ENCODE data around the gene SMIM45.

The SMIM45 gene

DNA sequence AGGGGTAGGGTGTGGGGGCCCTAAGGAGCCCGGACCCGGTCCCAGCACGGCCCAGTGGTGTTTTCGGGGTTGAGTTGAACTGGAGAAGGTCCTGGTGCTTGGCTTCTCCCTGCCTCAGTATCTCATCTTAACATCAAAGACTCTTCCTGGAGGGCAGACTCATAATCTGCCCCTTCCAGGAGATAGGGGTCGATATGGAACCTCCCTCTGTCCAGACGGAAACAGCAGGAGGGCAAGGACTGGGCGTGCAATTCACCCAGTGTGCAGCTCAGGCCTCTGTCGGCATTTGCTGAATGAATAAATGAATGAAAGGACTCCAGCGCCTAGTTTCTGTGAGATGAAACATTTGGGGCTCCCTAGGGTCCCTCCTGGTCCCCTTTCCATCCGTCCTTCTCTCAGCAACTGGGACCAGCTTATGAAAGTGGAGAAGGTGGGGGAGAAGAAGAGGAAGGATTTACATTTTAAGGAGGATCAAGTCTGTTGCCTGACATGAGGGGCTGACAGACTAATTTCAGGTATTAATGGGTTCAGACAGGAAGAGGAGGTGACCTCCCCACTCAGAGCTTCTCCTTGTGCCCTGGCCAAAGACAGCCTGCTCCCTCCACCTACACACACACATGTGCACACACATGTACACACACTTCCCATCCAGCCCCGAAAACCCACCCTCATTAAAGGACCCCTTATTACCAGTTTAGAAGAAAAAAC is 36.0 kb upstream of the SMIM45 start:
- DNase-seq (ENCODE audit: low read depth) = no peak

DNA sequence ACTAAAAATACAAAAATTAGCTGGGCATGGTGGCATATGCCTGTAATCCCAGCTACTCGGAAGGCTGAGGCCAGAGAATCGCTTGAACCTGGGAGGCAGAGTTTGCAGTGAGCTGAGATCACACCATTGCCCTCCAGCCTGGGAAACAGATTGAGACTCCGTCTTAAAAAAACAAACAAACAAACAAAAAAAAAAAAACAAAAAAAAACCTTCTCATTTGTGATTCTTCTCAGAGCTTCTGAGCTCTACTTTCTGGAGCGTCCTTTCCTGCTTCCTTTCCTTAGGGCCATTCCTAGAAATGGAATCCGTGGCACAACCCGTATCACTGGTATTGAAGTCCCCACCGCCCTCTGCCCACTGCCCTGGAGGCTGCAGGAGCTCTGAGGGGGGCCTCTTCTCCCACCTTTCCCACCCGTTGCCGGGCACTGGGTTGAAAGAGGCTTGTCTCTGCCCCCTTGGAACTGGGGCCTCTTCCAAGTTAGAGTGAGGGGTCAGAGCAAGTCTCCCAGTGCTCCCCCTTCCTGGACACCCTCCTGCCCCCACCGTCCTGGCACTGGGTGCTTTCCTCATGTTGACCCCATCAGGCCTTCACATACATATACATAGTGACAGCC is 35.1 kb upstream of the SMIM45 start:
- DNase-seq (ENCODE audit: low read depth) = no peak

DNA sequence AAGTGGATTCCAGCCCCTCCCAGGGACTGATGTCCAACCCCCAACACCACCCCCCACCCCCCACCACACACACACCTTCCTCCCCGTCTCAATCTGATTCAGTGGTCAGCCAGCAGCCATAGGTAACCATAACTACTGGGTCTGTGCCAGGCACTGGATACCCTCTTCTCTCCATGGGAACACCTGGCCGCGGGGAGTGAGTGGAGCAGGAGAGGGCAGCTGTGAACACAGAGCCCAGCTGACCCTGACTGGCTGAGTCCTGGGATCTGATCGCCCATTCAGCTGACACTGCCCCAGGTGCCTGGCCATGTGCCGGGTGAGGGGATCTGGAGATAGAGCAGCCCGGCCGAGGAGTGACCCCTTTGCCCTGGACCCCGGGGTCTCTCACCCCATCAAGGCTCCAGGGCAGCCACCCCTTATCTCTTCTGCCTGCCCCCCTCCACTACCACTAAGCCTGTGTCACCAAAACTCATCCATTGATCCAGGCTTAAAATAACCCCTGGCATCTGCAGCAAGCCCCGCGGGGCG is 34.5 kb upstream of the SMIM45 start:
- DNase-seq (ENCODE audit: low read depth) = no peak

DNA sequence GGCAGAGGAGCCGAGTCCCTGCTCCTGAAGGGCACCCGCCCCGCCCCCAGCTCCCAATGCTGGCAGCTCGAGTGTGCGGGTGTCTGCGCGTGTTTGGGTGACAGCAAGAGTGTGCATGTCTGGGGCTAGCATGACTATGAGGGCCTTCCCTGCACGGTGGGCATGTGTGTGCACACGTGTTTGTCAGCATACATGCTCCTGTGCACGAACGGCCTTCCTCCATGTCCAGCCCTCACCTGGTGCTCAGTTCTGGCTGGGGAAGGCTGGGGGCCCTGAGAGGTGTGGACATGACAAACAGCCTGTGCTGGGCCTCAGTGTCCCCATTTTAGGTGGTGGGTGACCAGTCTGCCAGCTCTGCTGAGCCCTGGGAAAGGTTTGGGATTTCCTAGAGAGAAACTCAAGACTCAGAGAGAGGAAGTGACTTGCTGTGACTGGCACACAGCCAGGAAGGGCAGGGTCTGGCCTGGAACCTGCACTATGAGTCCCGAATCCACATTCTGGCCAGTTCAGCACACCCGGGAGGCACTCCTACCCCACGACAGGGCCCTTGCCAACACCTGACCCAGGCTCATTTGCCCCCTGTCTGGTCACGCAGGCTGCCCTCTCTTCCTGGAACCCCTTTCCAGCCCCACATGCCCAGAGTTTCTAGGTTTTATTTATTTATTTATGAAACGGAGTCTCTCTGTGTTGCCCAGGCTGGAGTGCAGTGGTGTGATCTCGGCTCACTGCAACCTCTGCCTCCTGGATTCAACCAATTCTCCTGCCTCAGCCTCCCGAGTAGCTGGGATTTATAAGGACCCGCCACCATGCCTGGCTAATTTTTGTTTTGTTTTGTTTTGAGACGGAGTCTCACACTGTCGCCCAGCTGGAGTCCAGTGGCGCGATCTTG is 33.8 kb upstream of the SMIM45 start:
- DNase-seq (ENCODE audit: low read depth) = no peak

DNA sequence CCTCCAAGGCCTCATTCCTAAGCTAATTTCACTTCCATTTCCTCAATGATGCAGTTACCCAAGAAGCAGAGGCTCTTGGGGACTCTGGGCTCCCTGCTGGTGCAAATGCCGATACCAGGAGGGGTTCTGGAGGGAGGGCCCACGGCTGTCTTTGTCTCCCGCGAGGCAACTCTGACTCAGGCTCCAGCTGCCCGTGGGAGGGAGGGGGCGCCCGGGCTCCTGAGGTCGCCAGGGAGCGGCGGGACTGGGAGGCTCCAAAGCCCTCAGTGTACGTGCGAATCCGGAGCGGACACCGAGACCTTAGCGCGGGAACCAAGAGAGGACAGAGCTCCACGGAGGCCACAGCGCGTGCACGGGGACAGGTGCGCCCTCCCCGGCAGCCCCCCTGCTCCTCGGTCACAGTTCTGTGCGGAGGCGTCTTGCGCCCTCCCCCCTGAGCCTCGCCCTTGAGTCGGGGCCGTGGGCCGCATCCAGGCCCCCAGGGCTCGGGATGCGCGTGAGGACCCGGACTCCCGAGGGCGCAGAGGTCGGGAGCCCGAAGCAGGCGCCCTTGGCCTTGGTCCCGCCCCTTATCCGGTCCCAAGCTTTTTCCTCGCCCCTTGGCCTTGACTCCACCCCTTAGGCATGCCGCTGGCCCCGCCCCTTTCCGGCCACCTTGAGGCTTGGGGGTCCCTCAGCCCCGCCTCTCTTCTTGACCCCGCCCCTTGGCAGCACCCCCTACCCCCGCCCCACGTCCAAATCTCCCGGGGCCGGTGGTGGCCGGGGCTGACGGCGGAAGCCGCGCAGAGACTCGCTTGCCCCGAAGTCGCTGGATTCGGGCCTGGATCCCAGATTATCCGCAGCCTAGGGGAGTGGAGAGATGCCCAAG is 32.4 kb upstream of the SMIM45 start:
- DNase-seq (ENCODE audit: low read depth) = no peak

DNA sequence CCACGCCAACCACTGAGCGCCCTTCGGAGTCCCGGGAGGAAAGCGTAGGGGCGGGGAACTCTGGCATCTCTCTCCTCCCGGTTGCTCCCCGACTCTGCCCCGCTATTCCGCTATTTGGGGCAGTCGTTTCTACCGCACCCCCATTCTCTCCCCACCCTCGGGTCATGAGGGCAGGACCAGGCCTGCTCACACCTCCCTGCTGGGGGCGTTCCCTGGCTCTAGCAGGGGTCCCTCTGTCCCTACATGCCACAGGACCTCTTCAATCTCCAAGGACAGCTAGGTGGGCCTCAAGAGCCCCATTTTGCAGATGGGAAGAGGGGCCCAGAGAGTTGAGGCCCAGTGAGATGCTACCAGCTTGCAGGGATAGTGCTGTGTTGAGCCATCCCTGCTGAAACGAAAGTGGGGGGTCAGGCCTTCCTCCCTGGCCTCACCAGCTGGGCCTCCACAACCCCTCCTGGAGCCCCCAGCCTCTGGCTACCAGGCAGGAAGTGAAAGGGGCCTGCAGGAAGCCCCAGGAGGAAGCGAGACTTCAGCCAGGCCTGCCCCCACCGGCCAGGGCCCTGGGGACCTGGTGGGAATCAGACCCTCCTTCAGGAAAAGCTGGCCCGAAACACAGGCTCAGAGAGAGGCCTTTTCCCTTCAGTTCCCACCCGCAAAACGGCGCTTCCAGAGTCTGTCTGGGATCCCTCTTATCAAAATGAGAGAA is 31.5 kb upstream of the SMIM45 start:
- DNase-seq (ENCODE audit: low read depth) = no peak

DNA sequence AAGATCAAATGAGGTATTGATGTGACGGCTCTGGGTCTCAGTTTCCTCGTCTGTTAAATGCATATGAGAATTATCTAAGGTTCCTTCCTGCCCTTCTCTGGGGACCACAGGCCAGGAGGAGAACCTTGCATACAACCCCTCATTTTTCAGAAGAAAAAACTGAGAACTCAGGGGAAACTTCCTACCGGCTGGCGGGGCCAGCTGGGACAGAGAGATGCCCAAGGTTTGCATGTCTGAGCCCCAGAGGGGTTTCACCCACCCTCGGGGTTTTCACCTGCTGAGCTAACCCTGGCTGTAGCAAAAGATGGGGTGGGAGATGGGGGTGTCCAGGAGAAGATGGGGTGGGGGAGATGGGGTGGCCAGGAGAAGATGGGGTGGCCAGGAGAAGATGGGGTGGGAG is 29.6 kb upstream of the SMIM45 start:
- no peak for DNase-seq (ENCODE audit: low read depth)

DNA sequence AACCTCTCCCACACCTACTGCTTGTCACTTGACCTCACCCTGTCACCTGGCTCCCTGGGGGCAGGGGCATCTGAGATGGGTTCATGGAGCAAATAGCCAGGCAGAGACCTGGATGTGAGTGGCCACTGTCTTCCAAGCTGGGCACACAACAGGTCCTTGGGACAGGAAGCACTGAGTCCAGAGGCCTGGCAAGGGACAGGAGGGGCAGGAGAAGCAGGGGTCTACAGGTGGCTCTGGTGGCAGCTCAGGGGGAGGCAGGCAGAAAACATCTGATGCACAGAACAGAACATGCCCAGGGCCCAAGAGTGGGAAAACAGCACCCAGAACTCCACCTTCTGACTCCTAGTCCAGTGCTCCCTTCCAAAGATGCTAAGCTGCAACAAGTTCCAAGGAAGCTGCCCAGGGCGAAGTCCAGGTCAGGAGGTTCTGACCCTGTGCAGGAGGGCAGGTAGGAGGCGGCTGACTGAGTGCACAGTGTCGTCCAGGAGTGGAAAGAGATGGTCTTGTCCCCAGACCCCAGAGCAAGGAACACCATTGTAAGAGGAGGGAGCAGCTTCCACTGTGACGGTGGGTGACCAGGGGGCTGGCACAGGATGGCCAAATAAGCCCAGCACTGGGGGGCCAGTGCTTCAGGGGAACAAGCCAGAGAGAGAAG is 28.9 kb upstream of the SMIM45 start:
- DNase-seq (ENCODE audit: low read depth) = no peak

DNA sequence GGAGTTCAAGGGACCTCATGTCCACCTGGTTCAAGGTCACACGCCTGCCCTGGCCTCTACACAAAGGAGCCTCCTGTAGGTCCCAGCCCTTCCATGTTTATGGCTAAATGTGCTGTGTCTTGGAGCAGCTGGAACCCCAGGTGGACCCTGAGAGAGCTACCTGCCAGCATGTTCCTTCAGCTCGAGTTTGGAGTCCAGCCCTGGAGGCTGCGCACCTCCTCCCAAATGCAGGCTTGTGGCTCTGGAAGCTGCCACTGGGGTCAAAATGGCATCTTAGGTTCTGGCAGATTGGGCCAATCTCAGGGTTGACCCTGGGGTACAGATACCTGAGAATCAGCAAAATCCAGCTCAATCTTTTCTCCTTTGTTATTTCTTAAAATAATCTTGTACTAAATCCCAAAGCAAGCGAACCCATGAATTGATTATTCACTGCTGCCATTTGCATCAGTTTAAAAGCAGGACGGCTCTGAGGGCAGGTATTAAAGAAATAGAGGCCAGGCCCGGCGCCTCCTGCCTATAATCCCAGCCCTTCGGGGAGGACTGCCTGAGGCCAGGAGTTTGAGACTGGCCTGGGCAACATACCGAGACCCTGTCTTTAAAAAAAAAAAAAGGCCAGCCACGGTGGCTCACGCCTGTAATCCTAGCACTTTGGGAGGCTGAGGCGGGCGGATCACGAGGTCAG is 28.2 kb upstream of the SMIM45 start:
- DNase-seq (ENCODE audit: low read depth) = no peak

DNA sequence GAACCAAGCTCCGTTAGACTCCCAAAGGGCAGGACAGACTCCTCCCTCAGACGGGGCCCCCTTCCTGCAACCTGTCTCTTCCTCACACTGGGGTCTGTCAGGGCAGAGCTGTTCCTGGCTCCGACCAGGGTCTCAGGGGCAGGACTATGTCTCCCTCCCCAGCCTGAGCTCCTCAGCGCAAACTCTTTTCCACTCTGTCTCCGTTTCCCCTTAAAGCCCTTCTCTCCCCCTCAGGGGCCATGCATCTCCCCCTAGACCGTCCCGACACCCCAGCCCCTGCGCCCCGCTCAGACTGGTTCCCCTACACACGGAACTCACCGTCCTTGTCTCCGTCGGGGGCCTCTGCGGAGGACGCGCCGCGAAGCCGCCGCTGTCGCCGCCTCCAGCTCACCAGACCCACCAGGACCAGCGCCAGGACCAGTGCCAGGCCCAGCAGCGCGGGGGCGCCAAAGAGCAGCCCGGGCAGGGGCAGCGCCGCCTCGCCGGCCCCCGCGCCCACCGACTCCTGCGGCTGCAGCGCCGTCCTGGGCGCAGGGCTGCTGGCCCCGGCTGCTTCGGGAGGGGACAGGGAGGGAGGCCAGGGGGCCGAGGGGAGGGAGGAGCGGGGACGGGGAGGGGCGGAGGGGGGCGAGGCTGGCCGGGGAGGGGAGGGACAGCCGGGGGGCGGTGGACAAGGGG is 26.0 kb upstream of the SMIM45 start:
- DNase-seq (ENCODE audit: low read depth) = peak; percentile 72

DNA sequence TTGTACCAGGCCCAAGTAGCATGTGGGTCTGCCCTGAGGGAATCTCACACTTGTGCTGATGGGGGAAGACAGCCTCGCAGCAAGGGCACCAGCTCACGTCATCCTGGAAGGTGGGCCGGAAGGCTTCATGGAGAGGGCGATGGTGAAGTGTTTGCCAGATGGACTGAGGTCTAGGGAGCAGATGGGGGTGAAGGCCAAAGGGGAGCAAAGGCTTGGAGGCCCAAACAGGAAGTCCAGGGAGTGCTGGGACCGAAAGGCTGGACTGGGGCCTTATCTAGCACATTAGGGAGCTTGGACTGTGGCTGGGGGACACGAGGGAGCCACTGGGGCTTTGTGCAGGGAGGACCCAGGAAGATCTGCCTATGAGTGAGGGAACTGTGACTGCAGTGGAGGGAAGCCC is 24.1 kb upstream of the SMIM45 start:
- no peak for DNase-seq (ENCODE audit: low read depth)

DNA sequence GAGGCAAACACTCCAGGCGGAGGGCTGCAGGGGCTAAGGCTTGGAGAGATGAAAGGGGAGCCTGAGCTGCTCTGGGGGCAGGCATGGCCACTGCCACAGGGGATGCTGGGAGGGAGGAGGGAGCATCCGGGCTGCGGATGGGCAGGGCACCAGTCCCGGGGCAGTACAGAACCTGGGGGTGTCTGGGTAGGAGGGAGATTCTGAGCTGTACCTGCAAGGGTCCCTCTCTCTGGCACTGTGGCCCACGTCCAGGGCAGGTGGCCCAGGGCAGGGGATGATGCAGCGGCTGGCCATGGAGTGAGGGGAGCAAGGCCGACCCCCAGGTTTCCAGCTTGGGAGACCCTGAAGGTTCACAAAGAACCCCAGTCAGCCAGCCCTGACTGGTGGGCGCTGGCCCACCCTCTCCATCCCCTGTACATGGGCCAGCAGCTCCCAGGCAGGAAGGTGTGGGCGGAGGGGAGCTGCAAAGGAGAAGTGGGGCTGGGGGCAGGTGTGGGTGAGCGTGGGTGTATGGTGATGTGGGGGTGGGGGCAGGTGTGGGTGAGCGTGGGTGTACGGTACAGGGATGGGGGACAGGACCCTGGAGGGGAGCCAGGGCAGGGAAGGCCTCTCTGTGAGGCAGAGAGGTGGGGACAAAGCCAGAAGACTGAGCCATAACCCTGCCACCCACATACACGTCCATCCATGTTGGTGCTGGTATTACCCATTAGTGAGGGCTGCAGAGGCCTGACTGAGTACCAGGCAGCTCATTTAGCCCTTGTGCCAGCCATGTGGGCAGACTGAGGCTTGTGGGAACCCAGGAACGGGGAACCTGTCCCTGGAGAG is 23.1 kb upstream of the SMIM45 start:
- DNase-seq (ENCODE audit: low read depth) = no peak

DNA sequence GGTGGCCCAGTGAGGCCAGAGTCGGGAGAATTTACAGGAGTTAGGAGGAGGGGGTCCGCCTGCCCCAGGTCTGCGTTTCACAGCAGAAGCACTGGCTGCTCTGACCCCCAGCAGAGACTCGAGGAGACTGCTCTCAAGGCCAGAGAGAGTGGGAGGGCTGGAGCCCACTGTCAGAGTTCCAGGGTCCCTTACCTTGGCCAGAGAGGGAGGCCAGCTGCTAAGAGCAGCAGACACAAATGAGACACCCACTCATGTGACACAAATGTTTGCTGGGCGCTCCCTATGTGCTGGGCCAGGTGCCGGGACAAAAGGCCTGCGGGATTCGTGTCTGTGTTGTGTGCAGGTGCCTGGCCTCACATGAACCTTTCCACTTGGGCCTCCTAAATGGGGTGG is 22.5 kb upstream of the SMIM45 start:
- DNase-seq (ENCODE audit: low read depth) = no peak

DNA sequence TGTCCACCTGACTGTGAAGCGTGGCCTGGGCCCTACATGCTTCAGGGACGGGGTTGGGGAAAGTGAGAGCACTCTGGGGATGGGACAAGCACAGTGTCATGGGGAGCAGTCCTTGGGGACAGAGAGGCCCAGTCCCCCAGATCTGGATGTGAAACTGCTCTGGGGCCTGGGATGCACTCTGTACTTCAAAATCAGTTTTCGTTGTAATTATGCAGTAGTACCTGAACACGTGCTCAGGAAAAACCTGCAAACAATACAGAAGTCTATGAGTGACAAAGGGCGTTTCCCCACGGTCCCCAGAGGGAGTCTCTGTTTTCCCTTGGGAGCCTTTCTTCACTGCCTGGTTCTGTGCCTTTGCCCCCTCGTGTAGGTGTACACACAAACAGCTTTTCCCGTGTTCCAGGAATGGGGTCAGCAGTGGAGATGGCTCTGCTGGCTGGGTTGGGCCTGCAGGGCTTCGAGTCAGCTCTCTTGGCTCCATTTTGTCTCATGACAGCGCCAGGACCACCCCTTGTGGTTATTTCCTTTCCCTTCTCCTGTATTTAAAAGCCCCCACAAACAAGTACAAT is 20.2 kb upstream of the SMIM45 start:
- no peak for DNase-seq (ENCODE audit: low read depth)

DNA sequence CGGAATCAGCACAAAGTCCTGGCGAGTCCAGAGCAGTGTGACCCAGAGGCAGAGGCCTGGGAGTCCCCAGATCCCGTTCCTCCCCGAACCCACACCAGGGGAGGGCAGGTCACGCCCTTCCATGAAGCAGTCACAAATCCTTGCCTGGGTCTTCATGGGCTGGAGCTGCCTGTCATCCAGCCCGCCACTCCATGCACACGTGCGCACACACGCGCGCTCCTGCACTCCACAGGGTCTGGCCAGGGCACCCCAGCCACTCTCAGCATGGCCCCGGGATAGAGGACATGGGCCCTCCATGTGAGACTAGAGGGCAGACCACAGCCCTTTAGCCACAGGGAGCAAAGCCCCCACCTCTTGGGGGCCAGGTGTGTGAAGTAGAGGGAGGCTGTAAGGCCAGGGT is 19.6 kb upstream of the SMIM45 start:
- no peak for DNase-seq (ENCODE audit: low read depth)

DNA sequence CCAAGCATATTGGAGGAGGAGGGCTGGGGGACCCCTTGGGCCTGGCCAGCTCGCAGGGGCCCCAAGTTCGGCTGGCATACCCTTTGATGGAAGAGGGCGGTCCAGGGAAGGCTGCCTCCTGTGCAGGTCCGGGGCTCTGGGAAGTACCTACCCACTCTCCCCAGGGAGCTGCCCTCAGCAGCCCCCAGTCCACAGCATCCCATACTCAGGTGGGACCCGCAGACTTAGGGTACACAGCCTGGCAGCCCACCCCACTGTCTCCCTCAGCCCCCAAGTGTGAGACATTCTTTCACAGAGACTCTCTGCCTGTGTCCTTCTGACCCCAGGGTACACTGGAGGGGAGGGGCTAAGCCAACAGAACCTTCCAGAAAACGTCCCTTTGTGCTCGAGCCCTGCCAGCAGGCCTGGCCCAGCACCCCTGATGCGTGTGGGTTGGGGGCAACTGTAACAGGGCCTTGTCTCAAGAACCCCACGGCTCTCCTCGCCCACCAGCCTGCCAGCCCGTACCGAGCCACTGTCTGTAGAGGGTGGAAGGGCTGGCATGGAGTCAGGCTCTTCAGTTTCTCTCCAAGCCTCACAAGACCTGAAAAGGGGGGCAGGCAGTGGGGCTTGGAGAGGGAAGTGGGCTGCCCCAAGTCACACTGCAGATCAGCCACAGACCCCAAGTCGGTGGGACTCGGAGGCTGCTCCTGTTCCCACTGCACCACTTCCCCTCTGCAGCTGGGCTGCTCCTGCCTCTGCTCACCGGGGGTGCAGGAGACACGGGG is 18.4 kb upstream of the SMIM45 start:
- DNase-seq (ENCODE audit: low read depth) = no peak

DNA sequence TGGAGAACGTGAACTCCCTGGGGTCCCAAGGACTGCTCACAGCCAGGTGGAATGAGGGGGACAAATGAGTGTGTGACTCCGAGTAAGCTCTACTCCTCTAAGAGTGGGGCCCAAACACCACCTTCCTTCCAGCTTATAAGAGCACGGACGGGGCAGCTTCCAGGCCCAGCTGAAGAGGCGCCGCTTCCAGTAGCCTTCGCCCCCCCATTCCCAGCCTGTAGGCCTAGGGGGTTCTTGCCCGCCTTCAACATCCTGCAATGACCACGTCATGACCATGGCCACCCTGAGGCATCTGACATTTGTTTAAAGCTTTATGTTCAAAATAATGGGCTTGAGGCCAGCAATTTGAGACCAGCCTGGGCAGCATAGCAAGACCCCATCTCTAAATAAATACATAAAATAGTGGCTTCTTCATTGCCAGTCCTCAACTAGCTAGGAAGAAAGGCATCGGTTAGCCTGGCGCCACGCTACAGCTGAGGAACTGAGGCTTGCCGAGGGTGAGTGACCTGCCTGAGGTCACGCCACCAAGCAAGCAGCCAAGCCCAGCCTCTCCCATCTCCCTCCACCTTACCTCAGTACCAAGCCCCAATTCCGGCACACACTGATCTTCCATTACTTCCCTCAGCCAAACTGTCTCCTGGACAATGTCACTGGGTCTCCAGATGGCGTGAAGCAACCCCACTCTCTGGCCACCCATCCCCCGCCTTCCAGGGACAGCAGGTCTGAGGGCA is 17.5 kb upstream of the SMIM45 start:
- no peak for DNase-seq (ENCODE audit: low read depth)

Data from stimulated activated CD8-positive, alpha-beta memory T cell treated with anti-CD3 and anti-CD28 coated beads, Interleukin-4, amount 100 ng/mL, for 24 hours (primary cell).